OCI-LY3 (cell line): ENCODE measurements around the gene MFSD2A.
A peak's percentile ranks its signal among the peaks of the same experiment; 100 is the strongest.

Experiments
- EZH2phosphoT487 ChIP-seq: fragments of 200-600 bp; shearing (Covaris generic); IDR thresholded peaks from 2 replicates; pipeline ENCODE4 v1.6.1; 2018; ENCODE audit warnings: antibody characterized with exemption, mixed run types, low read depth
- TF ChIP-seq, protein P1 (sequence below): fragments of 200-600, 300-600 bp; sonication (generic); IDR thresholded peaks from 2 replicates; pipeline ENCODE4 v1.5.1; 2014; ENCODE audit warnings: antibody characterized with exemption, low read length, low read depth

DNA sequence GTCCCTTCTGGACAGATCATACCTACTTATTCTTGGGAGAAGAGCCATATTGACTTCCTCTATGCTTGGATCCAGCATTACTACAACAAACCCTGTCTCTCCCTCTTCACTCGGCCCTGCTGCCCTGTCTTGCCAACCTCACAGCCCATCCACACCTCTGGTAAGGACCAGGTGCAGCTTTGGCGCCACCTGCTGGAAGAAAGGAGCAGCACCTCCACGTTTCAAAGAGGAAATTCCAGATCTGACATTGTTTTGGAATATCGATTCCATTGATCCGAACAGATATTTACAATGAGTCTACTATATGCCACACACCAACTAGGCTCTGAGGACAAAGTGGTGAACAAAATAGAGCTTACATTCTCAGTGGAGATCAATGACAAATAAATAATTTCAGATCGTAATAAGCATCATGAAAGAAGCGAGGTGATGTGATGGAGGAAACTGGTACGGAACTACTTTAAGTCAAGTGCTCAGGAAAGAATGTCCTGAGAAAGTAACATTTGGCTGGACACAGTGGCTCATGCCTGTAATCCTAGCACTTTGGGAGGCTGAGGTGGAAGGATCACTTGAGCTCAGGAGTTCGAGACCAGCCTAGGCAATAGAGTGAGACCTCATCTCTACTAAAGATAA is 18.7 kb downstream of the MFSD2A start:
- TF ChIP-seq, protein P1, sequence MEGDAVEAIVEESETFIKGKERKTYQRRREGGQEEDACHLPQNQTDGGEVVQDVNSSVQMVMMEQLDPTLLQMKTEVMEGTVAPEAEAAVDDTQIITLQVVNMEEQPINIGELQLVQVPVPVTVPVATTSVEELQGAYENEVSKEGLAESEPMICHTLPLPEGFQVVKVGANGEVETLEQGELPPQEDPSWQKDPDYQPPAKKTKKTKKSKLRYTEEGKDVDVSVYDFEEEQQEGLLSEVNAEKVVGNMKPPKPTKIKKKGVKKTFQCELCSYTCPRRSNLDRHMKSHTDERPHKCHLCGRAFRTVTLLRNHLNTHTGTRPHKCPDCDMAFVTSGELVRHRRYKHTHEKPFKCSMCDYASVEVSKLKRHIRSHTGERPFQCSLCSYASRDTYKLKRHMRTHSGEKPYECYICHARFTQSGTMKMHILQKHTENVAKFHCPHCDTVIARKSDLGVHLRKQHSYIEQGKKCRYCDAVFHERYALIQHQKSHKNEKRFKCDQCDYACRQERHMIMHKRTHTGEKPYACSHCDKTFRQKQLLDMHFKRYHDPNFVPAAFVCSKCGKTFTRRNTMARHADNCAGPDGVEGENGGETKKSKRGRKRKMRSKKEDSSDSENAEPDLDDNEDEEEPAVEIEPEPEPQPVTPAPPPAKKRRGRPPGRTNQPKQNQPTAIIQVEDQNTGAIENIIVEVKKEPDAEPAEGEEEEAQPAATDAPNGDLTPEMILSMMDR: peak; percentile 92
- no peak for TF ChIP-seq EZH2phosphoT487
